Measurements from ENCODE around the gene ASTN1.

DNA sequence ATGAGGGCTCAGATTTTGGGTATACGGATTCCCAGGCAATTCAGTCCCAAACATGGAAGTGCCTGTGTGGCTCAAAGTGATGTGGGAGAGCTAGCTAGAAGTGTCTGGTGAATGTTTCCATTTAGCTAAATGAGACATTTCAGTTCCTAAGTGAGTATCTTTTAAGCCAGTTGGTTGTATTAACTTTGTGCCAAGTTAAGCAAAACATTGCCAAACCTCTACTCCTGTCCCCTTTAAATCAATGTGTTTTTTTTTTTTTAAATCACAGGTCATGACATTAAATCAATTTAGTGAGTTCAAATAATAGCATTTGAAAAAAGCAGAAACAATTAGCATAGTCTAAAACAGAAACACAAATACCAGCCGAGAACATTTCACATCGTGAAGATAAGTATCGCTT is 230.1 kb downstream of the ASTN1 start:
- TF ChIP-seq YY1 (IDR thresholded peaks at IDR 0.05; ENCODE audit: insufficient read depth, insufficient read length) (no peak), ZNF274 (IDR thresholded peaks at IDR 0.05; ENCODE audit: low read depth, low read length) (no peak), SUZ12 (IDR thresholded peaks at IDR 0.05; ENCODE audit: extremely low read depth, insufficient read depth, insufficient read length) (no peak)

Data from NT2/D1 (cell line).